HepG2 (cell line): Measurements from ENCODE around the gene EPN2. TPM values are rescaled to one million over a fixed set of nuclear protein-coding genes. Genes with fewer than 3 reads are reported as not detected.

Experiments used
- ATAC-seq: fragments of 200-7000 bp; cut with Tn5 transposase; 3 replicates; pipeline ENCODE4 v1.9.1; 2020; ENCODE audit warnings: mild to moderate bottlenecking, moderate library complexity
- BruUV-seq: library from RNA; stranded (reverse); fragments of 400-500 nt; replicated peaks from 2 replicates; lab custom pipeline; 2021; lab: Mats Ljungman, UMichigan
- CTCF ChIA-PET: fragments of 300-600 bp; formaldehyde crosslinking; extraction: SDS; loops from one replicate; lab custom pipeline; 2021; ENCODE audit warnings: low total read pairs, inconsistent platforms, low intra/inter-chr PET ratio; lab: Yijun Ruan, JAX
- POLR2A ChIA-PET: fragments of 350-600 bp; sonication (Branson Sonifier 250); formaldehyde crosslinking; loops from one replicate; lab custom pipeline; 2020; ENCODE audit warnings: antibody characterized with exemption, inconsistent platforms; lab: Yijun Ruan, JAX
- DNase-seq: peaks from one replicate; pipeline ENCODE4 v3.0.0-alpha.2; 2015; ENCODE audit warnings: low spot score
- FAIRE-seq: peaks from 3 replicates; lab custom pipeline; 2011; peaks lifted over from hg19 to GRCh38; lab: Jason Lieb, UNC
- H2AFZ ChIP-seq: one replicate; pipeline ENCODE4 v1.6.1; 2011; ENCODE audit warnings: low read length, inconsistent platforms
- H3K27ac ChIP-seq: fragments of 300-600 bp; 3 replicates; pipeline ENCODE4 v1.8.0; 2011; ENCODE audit warnings: mixed run types, mild to moderate bottlenecking, mixed read lengths, low read length, inconsistent platforms; ENCODE audit not compliant: insufficient read depth; ENCODE audit errors: extremely low read length
- H3K27me3 ChIP-seq, 2 experiments: fragments of 200-600 bp in 1 of 2; 2 replicates in 1 of 2; 3 replicates in 1 of 2; pipeline versions ENCODE4 v1.6.0 to v1.8.0; 2011; ENCODE audit warnings: low read length in 2 of 2, mild to moderate bottlenecking in 2 of 2, moderate library complexity in 2 of 2, inconsistent platforms in 1 of 2; ENCODE audit not compliant: insufficient read depth in 2 of 2, control insufficient read depth in 1 of 2
- H3K36me3 ChIP-seq, 2 experiments: fragments of 200-600 bp in 1 of 2; replicated peaks in 1 of 2; 2 replicates in 1 of 2; 3 replicates in 1 of 2; pipeline versions ENCODE4 v1.5.1 to v1.8.0; 2011; ENCODE audit warnings: low read length in 2 of 2, inconsistent platforms in 1 of 2; ENCODE audit not compliant: insufficient read depth in 2 of 2, control insufficient read depth in 1 of 2
- H3K4me1 ChIP-seq: 2 replicates; pipeline ENCODE4 v1.5.1; 2012; ENCODE audit warnings: low read length, inconsistent platforms; ENCODE audit not compliant: insufficient read depth
- H3K4me2 ChIP-seq: 2 replicates; pipeline ENCODE4 v1.6.0; 2011; ENCODE audit warnings: low read depth, low read length, inconsistent platforms
- H3K4me3 ChIP-seq, 3 experiments: fragments of 200-600 bp in 1 of 3; sonication (generic), shearing (Covaris generic) in 1 of 3; replicated peaks in 1 of 3; 2 replicates each; pipeline ENCODE4 v1.5.1; 2011 to 2016; ENCODE audit warnings: low read length in 3 of 3, inconsistent platforms in 2 of 3, low read depth in 2 of 3, mild to moderate bottlenecking in 2 of 3, control low read depth in 1 of 3, mixed read lengths in 1 of 3; ENCODE audit not compliant: insufficient read depth in 1 of 3
- H3K79me2 ChIP-seq: one replicate; pipeline ENCODE4 v1.6.1; 2011; ENCODE audit warnings: low read length, inconsistent platforms; ENCODE audit not compliant: insufficient read depth
- H3K9ac ChIP-seq: 2 replicates; pipeline ENCODE4 v1.6.0; 2011; ENCODE audit warnings: mild to moderate bottlenecking, low read depth, low read length, inconsistent platforms; ENCODE audit not compliant: insufficient read depth
- H3K9me3 ChIP-seq: 2 replicates; pipeline ENCODE4 v1.5.1; 2012; ENCODE audit warnings: mild to moderate bottlenecking, low read length
- H4K20me1 ChIP-seq: 2 replicates; pipeline ENCODE4 v1.6.0; 2011; ENCODE audit warnings: inconsistent platforms, mild to moderate bottlenecking, low read length, moderate library complexity; ENCODE audit not compliant: insufficient read depth
- ATF1 ChIP-seq: IDR thresholded peaks from 2 replicates; pipeline ENCODE4 v1.6.1; 2016; ENCODE audit warnings: mild to moderate bottlenecking, control low read depth
- BCL6 ChIP-seq: IDR thresholded peaks from 2 replicates; pipeline ENCODE4 v1.6.1; 2016; ENCODE audit warnings: missing genetic modification reagents, missing compliant biosample characterization
- HNF4A ChIP-seq: sonication (generic); formaldehyde crosslinking; IDR thresholded peaks from 2 replicates; pipeline ENCODE4 v1.4.0; 2020; ENCODE audit warnings: missing genetic modification reagents
- HNRNPL ChIP-seq: fragments of 200-400 bp; formaldehyde crosslinking; IDR thresholded peaks from 2 replicates; pipeline ENCODE4 v1.6.1; 2017; ENCODE audit warnings: mild to moderate bottlenecking, low read depth, low read length
- LRRFIP1 ChIP-seq: sonication (generic); formaldehyde crosslinking; conservative IDR thresholded peaks from 2 replicates; pipeline ENCODE4 v1.4.0; 2020; ENCODE audit warnings: missing genetic modification reagents
- RBAK ChIP-seq: sonication (generic); formaldehyde crosslinking; IDR thresholded peaks from 2 replicates; pipeline ENCODE4 v1.5.1; 2020; ENCODE audit warnings: mild to moderate bottlenecking, missing genetic modification reagents
- SALL1 ChIP-seq: sonication (generic); formaldehyde crosslinking; IDR thresholded peaks from 2 replicates; pipeline ENCODE4 v1.8.0; 2022; ENCODE audit warnings: mild to moderate bottlenecking, missing genetic modification reagents
- SOX13 ChIP-seq, 3 experiments: fragments of 450-650 bp in 1 of 3; sonication (generic) in 1 of 3; formaldehyde crosslinking in 1 of 3; IDR thresholded peaks in 2 of 3; conservative IDR thresholded peaks in 1 of 3; 2 replicates each; pipeline versions ENCODE4 v1.5.0 to v1.6.1; 2016 to 2020; ENCODE audit warnings: antibody characterized with exemption in 1 of 3, mild to moderate bottlenecking in 1 of 3, missing compliant biosample characterization in 1 of 3, missing genetic modification reagents in 1 of 3, moderate library complexity in 1 of 3
- TBL1XR1 ChIP-seq: fragments of 150-350 bp; IDR thresholded peaks from 2 replicates; pipeline ENCODE4 v1.6.1; 2014; ENCODE audit warnings: borderline replicate concordance, low read length; ENCODE audit not compliant: partially characterized antibody
- USF2 ChIP-seq, 2 experiments: sonication (generic) in 1 of 2; formaldehyde crosslinking in 1 of 2; IDR thresholded peaks; 2 replicates each; pipeline versions ENCODE4 v1.5.1 to v1.6.1; 2011 to 2020; ENCODE audit warnings: borderline replicate concordance in 1 of 2, low read depth in 1 of 2, low read length in 1 of 2, mild to moderate bottlenecking in 1 of 2, missing genetic modification reagents in 1 of 2, moderate library complexity in 1 of 2
- XRCC5 ChIP-seq: fragments of 200-400 bp; formaldehyde crosslinking; optimal IDR thresholded peaks from 2 replicates; pipeline ENCODE3; 2017; ENCODE audit warnings: mild to moderate bottlenecking, low read length
- ZFX ChIP-seq: sonication (generic); formaldehyde crosslinking; IDR thresholded peaks from 2 replicates; pipeline ENCODE4 v1.4.0; 2020; ENCODE audit warnings: mild to moderate bottlenecking, low read depth, missing genetic modification reagents, moderate library complexity
- ZFY ChIP-seq: sonication (generic); formaldehyde crosslinking; IDR thresholded peaks from 2 replicates; pipeline ENCODE4 v1.4.0; 2020; ENCODE audit warnings: missing genetic modification reagents
- ZNF570 ChIP-seq: sonication (generic); formaldehyde crosslinking; IDR thresholded peaks from 2 replicates; pipeline ENCODE4 v1.4.0; 2020; ENCODE audit warnings: mild to moderate bottlenecking, missing genetic modification reagents, borderline replicate concordance
- WGBS: methylation state at CpG from one replicate; pipeline ENCODE4 v1.1.6; 2017; ENCODE audit warnings: low lambda C conversion rate; 5-methylcytosine and 5-hydroxymethylcytosine counted together
- in situ Hi-C: cut with HindIII; loops from 2 replicates; pipeline ENCODE4 v1.10.0; 2017; ENCODE audit warnings: low pct_unique_long_range_greater_than_20kb; ENCODE audit not compliant: extremely low pct_ligation_motif_present
- intact Hi-C: fragments of 100-400 bp; cut with micrococcal nuclease; formaldehyde crosslinking; loops from one replicate; pipeline ENCODE4 v1.10.0; 2022; ENCODE audit not compliant: unreplicated experiment
- polyA plus RNA-seq, 8 experiments: library from polyadenylated mRNA; depleted of rRNA in 3 of 8; stranded (reverse) in 7 of 8; unstranded in 1 of 8; fragments of >200 nt; fragmentation: Illumina TruSeq in 4 of 8; extraction: Trizol in 4 of 8; gene quantifications; 2 replicates each; pipeline versions ENCODE4 v1.2.1 to v1.2.3, GENCODE V29; 2011 to 2016; ENCODE audit warnings: low read depth in 4 of 8, missing spikeins in 1 of 8, mixed read lengths in 1 of 8; ENCODE audit not compliant: insufficient read depth in 1 of 8
- total RNA-seq, 5 experiments: library from RNA; depleted of rRNA; stranded (reverse); fragments of >200 nt; fragmentation: Illumina TruSeq; extraction: Trizol; gene quantifications; 2 replicates each; pipeline ENCODE4 v1.2.3, GENCODE V29; 2016; ENCODE audit warnings: low read depth in 1 of 5
- TF ChIP-seq, protein P1 (sequence below): sonication (generic); IDR thresholded peaks from 2 replicates; pipeline ENCODE4 v1.6.1; 2016; ENCODE audit warnings: low read depth, borderline replicate concordance

The EPN2 gene
- total and polyA plus RNA-seq, 2 of the 13 experiments (the other 11 are each of a cell fraction or from before 2014, with no cell fraction given): 7.8 to 19.2 TPM

DNA sequence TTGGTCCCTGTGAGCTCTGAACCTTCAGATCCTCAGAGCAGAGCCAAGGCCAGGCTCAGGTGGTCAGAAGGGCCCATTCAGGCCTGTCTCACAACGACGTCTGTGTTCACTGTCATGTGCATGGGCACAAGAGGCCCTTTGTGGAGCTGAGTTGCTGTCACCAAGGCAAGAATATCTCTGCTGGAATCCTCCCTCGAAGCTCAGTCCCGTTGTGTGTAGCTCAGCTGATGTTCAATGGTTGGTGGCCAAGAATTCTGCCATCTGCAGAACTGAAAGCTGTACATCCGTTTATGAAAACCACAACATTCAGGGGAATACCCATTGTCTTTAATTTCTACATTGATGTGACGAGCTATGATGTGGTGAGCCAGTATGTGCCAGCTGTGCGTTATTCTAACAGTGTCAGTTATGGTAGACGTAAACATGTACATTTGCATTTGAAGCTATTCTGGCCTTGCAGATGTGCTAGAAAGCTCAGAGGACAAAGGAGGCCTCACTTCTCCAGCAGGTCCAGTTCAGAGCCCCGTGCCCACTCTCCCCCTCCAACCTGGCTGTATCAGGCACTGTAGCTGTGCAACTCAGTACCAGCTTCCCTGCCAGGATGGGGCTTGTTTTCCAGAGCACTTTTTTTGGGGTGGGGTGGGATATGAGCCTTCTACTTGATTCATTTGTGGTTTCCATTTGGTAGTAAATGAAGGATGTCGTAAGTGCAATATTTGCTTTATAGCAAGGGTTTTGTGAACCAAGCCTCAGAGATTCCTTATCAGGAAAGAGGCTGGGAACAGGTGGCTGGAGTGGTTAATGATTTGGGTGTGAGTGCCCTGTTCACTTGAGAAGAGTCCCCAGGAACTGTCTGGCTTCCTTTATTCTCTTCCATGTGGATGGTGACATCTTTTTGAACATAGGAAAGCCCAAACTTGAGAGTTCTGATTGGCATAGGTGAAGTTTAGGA is 69.3 kb downstream of the EPN2 start:
- FAIRE-seq (peak; percentile 63), DNase-seq (peak; percentile 67), ATAC-seq (peak; percentile 74)
- H3K79me2 ChIP-seq: no peaks in the 10 kb centered on the region
- no peak overlapping the region for H3K4me3 ChIP-seq
- peak overlapping the region; percentile 23 for H3K27ac ChIP-seq
- intact Hi-C loops (no loop called here), in situ Hi-C loops (no loop called here)
- CTCF ChIA-PET: no interaction called here
- H3K4me2 ChIP-seq: peak overlapping the region; percentile 41
- no peak overlapping the region for H3K9ac ChIP-seq
- H3K4me1 ChIP-seq: peaks cover 36% of the 10 kb centered on the region
- no peak overlapping the region for H2AFZ ChIP-seq
- H4K20me1 ChIP-seq: no peaks in the 10 kb centered on the region
- BruUV-seq: no TSS peak
- H3K9me3 ChIP-seq: no peaks in the 10 kb centered on the region
- H3K27me3 ChIP-seq: no peaks in the 10 kb centered on the region
- peaks cover 3 to 8% of the 10 kb centered on the region in 2 experiments; a peak in 2 of 5 replicates for H3K36me3 ChIP-seq
- 70% methylated on average over 8 of the region's 10 CpGs for WGBS
- POLR2A ChIA-PET: interaction anchor here (1.1 to 1.8 kb wide), 2 partner anchors 11 to 31 kb away, joined by 3 to 11 read pairs; no protein-coding TSS in a partner anchor
- TF ChIP-seq RBAK (CRISPR knock-in tag) (no peak), SOX13 (IDR thresholded peaks at IDR 0.05) (no peak), SOX13 (CRISPR knock-in tag; conservative IDR thresholded peaks at IDR 0.05 in 1 of 2, IDR thresholded peaks at IDR 0.05 in 1 of 2) (peak in 1 of 2 experiments; percentile 44; a peak in 1 of 4 replicates), ZFX (CRISPR knock-in tag) (peak; percentile 58; the same call in 1 of the 2 replicates), XRCC5 (peak; percentile 24), SALL1 (CRISPR knock-in tag) (peak; percentile 35; the same call in 1 of the 2 replicates), BCL6 (peak; percentile 44), TBL1XR1 (no peak), HNF4A (peak; percentile 54; the same call in 1 of the 2 replicates), LRRFIP1 (CRISPR knock-in tag) (no peak), USF2 (IDR thresholded peaks at IDR 0.05; ENCODE audit: low read depth, low read length) (no peak), USF2 (CRISPR knock-in tag; IDR thresholded peaks at IDR 0.05; ENCODE audit: borderline replicate concordance) (no peak), ZNF570 (CRISPR knock-in tag) (no peak), HNRNPL (0 out of 2 replicates have a peak, but pooled peaks have one; percentile 48), ZFY (CRISPR knock-in tag) (peak; percentile 36; the same call in 1 of the 2 replicates), ATF1 (no peak)
- TF ChIP-seq, protein P1, sequence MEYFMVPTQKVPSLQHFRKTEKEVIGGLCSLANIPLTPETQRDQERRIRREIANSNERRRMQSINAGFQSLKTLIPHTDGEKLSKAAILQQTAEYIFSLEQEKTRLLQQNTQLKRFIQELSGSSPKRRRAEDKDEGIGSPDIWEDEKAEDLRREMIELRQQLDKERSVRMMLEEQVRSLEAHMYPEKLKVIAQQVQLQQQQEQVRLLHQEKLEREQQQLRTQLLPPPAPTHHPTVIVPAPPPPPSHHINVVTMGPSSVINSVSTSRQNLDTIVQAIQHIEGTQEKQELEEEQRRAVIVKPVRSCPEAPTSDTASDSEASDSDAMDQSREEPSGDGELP: peak; percentile 34; the same call in 1 of the 2 replicates
